Testis (tissue), 3 donors: ENCODE data around the gene RBP7. TPM values are rescaled to one million over a fixed set of nuclear protein-coding genes. Genes with fewer than 3 reads are reported as not detected.
"Not testable (repeated sequence)": the region's sequence is repeated elsewhere in the genome, so short reads cannot be mapped to it uniquely, and the experiment has no call there.

ENCODE experiments used
- DNase-seq: peaks from one replicate; pipeline ENCODE4 v3.0.0-alpha.2; 2019
- H3K27ac ChIP-seq, 2 donors: fragments of 200-600 bp; sonication (generic); one replicate each; pipeline ENCODE4 v1.5.1; 2019
- H3K27me3 ChIP-seq: fragments of 200-600 bp; sonication (generic); one replicate; pipeline ENCODE4 v1.5.1; 2019
- H3K36me3 ChIP-seq: fragments of 200-600 bp; sonication (generic); one replicate; pipeline ENCODE4 v1.5.1; 2017; ENCODE audit warnings: low read depth; ENCODE audit errors: missing control alignments
- H3K4me1 ChIP-seq: fragments of 200-600 bp; sonication (generic); one replicate; pipeline ENCODE4 v1.5.1; 2019
- H3K4me3 ChIP-seq, 2 donors: fragments of 200-600 bp; sonication (generic); one replicate each; pipeline ENCODE4 v1.5.1; 2017 to 2019
- H3K9me3 ChIP-seq: fragments of 200-600 bp; sonication (generic); one replicate; pipeline ENCODE4 v1.5.1; 2017
- CTCF ChIP-seq, 3 experiments: fragments of 450-650 bp in 2 of 3; fragments of 200-600 bp in 1 of 3; sonication (generic) in 1 of 3; IDR thresholded peaks; one replicate each; pipeline ENCODE4 v1.5.1; 2016 to 2019; ENCODE audit warnings: antibody characterized with exemption in 3 of 3, mild to moderate bottlenecking in 2 of 3, moderate library complexity in 1 of 3
- POLR2A ChIP-seq: fragments of 450-650 bp; IDR thresholded peaks from one replicate; pipeline ENCODE4 v1.6.1; 2017; ENCODE audit warnings: antibody characterized with exemption, mild to moderate bottlenecking, moderate library complexity
- WGBS, 2 donors: methylation state at CpG; one replicate each; pipeline ENCODE4 v1.1.5; 2018; 5-methylcytosine and 5-hydroxymethylcytosine counted together
- intact Hi-C: fragments of 100-400 bp; cut with DNase I; formaldehyde crosslinking; loops from one replicate; pipeline ENCODE4 v1.15.1; 2023; ENCODE audit warnings: low total_unique reads
- polyA plus RNA-seq: library from polyadenylated mRNA; stranded (reverse); fragments of 350-450 nt; fragmentation: Illumina TruSeq; extraction: RNeasy Lipid Tissue Mini Kit (QIAGEN cat#74804); gene quantifications from one replicate; pipeline ENCODE4 v1.2.3, GENCODE V29; 2014; ENCODE audit warnings: low read depth, low replicate concordance; ENCODE audit not compliant: insufficient read depth
- total RNA-seq, 2 donors: library from RNA; depleted of rRNA; stranded (reverse); fragments of >200 nt; gene quantifications; one replicate each; pipeline ENCODE4 v1.2.3, GENCODE V29; 2016

Gene RBP7
- total and polyA plus RNA-seq, 3 donors from 2014 or later, result 6.5 to 35.3 (median 7.7) TPM

- intact Hi-C loops, result no loop called here
- H3K4me1 ChIP-seq, result peaks cover 8% of the 10 kb centered on the region
- no peaks in the 10 kb centered on the region for H3K9me3 ChIP-seq
- H3K4me3 ChIP-seq, result no peak overlapping the region
- 74 to 82% methylated on average over 7 of the region's 7 CpGs for WGBS, 2 donors
- DNase-seq, result no peak
- TF ChIP-seq POLR2A (no peak), CTCF (IDR thresholded peaks at IDR 0.05) (no peak)
- H3K36me3 ChIP-seq, result no peaks in the 10 kb centered on the region
- H3K27ac ChIP-seq, result no peak overlapping the region
- H3K27me3 ChIP-seq, result no peaks in the 10 kb centered on the region
These were observed 3.4 kb upstream of the RBP7 start for GRCh38 chr1:9993561-9994075.

- peaks cover 8% of the 10 kb centered on the region for H3K4me1 ChIP-seq
- H3K4me3 ChIP-seq, result no peak overlapping the region
- no peak for TF ChIP-seq CTCF (IDR thresholded peaks at IDR 0.05)
- TF ChIP-seq POLR2A, result no peak
- WGBS, 2 donors, result 77 to 83% methylated on average over 7 to 8 of the region's 8 CpGs
- intact Hi-C loops, result no loop called here
- DNase-seq, result no peak
- H3K36me3 ChIP-seq, result no peaks in the 10 kb centered on the region
- H3K27me3 ChIP-seq, result no peaks in the 10 kb centered on the region
- no peaks in the 10 kb centered on the region for H3K9me3 ChIP-seq
- H3K27ac ChIP-seq, result no peak overlapping the region
These were observed 4.1 kb downstream of the RBP7 start for GRCh38 chr1:10001016-10001665.

- H3K27me3 ChIP-seq, DNase-seq, H3K4me1 ChIP-seq, H3K4me3 ChIP-seq, H3K9me3 ChIP-seq, H3K36me3 ChIP-seq, intact Hi-C loops, H3K27ac ChIP-seq: not testable (repeated sequence)
- WGBS, 2 donors, result 89 to 90% methylated on average over 8 of the region's 8 CpGs
These were observed 8.2 kb downstream of the RBP7 start for GRCh38 chr1:10005248-10005647.

- 59 to 61% methylated on average over 4 of the region's 4 CpGs for WGBS, 2 donors
These were observed 10.1 kb downstream of the RBP7 start for GRCh38 chr1:10007169-10007568.

GRCh38 chr1:10014016-10014415, 17.0 kb downstream of the RBP7 start:
- Histone ChIP-seq H3K9me3 (no peaks in the 10 kb centered on the region), H3K4me1 (peaks cover 10% of the 10 kb centered on the region), H3K27me3 (no peaks in the 10 kb centered on the region), H3K4me3 (no peak overlapping the region), H3K36me3 (no peaks in the 10 kb centered on the region), H3K27ac (no peak overlapping the region)
- WGBS, 2 donors, result 87% methylated on average over 5 of the region's 5 CpGs
- intact Hi-C loops, result no loop called here
- TF ChIP-seq CTCF (IDR thresholded peaks at IDR 0.05) (no peak), POLR2A (no peak)
- DNase-seq, result no peak

More at GRCh38 chr1:10007169-10007568, 10.1 kb downstream of the RBP7 start:
- Histone ChIP-seq H3K4me1 (no peaks in the 10 kb centered on the region), H3K27me3 (no peaks in the 10 kb centered on the region), H3K27ac (no peak overlapping the region), H3K4me3 (no peak overlapping the region), H3K36me3 (no peaks in the 10 kb centered on the region), H3K9me3 (no peaks in the 10 kb centered on the region)
- no peak for TF ChIP-seq POLR2A
- TF ChIP-seq CTCF (IDR thresholded peaks at IDR 0.05), result no peak
- DNase-seq, result no peak
- intact Hi-C loops, result no loop called here
